Kidney tubule cell (primary cell): ENCODE data around the gene CD33.
"Not testable (repeated sequence)": the region's sequence is repeated elsewhere in the genome, so short reads cannot be mapped to it uniquely, and the experiment has no call there.

Experiments
- DNase-seq: peaks from one replicate; pipeline ENCODE4 v3.0.0-alpha.2; 2018; ENCODE audit warnings: low spot score

Gene CD33

DNA sequence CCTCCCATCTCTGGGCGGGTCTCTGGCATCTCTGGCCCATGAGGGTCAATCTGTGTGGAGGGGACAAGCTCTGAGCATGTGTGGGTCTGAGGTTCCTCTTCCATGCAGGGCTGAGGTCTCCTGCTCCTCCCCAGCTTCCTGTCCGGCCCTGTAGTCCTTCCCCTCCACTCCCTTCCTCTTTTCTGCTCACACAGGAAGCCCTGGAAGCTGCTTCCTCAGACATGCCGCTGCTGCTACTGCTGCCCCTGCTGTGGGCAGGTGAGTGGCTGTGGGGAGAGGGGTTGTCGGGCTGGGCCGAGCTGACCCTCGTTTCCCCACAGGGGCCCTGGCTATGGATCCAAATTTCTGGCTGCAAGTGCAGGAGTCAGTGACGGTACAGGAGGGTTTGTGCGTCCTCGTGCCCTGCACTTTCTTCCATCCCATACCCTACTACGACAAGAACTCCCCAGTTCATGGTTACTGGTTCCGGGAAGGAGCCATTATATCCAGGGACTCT, at the start of gene CD33:
TSS of gene CD33 (plus strand) at position 183 of the 496 bp plus-strand sequence. CDS start at position 222, 39 bp downstream.
- not testable (repeated sequence) for DNase-seq

DNA sequence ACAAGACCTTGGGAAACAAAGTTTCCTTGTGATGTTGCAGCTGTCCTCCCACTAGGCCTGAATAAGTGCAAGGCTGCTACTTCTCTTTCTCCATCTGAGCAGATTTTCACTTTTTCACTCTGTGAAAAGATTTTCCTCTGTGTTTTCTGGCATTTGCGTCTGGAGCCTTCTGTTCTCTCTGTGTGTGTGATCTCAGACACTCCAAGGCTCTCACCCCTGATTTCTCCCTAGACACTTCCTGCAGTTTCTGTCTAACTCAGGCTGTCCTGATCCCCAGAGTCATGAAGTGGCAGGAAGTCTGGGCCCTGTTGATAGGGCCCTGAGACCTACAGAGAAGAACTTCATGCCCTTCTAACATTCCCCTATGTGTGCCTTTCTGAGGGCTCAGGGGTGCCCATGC, 45.6 kb upstream of the CD33 start:
- DNase-seq = no peak

DNA sequence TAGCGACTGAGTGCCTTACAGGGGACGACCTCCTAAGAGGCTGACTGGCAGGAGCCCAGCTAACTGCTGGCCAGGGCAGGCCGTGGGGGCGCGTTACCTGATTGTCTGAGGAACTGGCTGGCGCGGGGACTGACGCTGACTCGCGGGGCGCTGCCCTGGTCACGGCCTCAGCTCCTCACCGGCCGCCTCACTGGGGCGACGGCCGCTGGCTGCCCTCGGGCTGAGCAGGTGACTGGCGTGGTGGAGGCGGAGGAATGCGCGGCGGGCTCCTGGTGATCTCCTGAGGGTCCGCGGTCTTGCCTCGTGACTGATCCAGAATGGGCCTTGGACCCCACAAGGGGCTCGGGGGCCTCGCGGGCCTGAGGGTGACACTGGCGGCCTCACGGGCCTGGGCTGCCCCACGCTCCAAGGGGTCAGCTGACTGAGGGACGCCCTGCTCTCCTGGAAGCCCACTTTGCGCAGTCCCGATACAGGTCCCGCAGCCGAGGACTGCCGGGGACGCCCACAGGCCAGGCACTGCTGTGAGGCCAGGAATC, 43.4 kb upstream of the CD33 start:
- no peak for DNase-seq

DNA sequence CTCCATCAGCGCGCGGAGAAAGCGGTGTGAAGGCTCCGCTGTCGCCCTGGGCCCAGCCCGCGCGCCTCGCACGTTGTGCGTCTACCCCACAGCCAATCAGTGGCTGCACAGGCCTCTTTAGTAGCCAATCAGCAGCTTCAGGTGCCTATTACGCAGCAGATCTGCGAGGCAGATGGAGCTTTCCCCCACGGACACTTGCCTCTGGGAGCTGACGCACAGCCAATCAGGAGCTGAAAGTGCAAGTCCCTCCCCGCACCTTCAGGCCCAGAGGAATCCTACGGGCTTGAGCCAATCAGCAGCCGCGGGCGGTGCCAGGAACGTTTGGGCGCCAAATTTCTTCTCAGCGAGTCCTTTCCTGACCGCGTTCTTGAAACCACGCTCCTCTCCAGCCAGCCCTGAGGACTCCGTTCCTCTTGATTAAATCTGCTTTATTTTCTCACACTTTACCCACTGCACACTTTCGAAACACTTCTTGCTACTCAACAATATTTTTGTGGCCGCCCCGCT, 42.9 kb upstream of the CD33 start:
- no peak for DNase-seq

DNA sequence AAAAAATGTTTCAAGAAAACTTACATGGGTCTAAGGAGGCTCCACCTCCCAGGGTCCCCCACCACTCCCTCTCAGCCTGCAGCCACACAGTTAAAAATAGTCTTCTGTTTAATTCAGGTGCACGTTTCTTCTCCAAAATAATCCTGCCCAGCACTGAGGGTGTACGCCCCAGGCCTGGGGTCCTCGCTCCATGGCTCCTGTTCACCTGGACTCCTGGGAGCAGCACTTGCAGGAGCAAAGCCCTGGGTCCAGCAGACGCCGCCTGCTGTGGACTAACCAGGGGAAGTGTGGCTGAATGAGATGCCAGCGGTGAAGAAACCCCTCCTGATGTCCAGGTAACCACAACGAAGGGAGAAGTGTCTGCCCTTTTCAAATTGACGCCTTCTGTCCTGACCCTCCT, 41.3 kb upstream of the CD33 start:
- DNase-seq = no peak

DNA sequence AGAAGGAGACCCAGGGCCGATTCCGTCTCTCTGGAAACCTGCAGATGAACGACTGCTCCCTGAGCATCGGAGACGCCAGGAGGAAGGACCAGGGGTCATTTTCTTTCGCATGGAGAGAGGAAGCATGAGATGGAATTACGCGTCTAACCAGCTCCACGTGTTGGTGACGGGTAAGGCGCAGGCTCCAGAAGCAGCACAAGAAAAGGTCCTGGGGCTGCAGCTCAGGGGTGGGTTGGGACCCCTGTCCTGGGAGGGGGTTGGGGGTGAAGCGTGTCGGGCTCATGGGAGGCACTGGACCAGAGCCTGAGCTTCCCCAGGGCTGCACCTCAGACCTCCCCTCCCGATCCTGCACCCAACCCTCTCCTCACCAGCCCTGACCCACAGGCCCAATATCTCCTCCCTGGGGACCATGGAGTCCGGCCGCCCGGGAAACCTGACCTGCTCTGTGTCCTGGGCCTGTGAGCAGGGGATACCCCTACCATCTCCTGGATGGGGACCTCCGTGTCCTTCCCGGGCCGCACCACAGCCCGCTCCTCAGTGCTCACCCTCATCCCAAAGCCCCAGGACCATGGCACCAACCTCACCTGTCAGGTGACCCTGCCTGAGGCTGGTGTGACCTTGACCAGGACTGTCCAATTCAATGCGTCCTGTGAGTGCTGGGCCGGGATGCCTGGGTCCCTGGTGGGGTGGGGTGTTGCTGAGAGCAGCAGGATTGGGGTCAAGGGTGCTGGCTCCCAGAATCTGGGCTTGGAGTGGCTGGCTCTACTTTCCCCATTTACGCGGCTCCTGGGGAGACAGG, 39.6 kb upstream of the CD33 start:
- DNase-seq = no peak

DNA sequence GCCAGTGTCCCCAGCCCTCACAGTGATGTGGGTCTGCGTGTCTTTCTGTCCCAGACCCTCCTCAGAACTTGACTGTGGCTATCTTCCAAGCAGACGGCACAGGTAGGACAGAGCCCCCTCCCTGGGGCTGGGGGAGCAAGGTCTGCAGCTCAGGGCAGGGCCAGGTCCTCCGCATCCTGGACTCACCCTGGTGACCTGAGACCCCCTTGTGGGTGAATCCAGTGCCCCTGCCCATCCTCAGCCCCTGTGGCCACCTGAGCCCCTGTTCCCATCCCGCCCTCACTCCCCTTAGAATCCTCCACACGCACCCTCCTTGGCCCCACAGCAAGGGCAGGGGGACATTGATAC, 39.0 kb upstream of the CD33 start:
- no peak for DNase-seq

DNA sequence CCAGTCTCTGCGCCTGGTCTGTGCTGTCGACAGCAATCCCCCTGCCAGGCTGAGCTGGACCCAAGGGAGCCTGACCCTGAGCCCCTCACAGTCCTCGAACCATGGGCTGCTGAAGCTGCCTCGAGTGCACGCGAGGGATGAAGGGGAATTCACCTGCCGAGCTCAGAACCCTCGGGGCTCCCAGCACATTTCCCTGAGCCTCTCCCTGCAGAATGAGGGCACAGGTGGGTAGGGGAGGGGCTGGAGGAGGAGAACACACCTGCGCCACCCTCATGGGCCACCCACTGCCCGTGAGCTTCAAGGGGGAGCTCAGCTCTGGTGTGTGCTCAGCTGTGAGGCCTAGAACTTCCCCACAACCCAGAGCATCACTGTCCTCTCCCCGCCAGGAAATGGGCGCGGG, 38.6 kb upstream of the CD33 start:
- DNase-seq = no peak

DNA sequence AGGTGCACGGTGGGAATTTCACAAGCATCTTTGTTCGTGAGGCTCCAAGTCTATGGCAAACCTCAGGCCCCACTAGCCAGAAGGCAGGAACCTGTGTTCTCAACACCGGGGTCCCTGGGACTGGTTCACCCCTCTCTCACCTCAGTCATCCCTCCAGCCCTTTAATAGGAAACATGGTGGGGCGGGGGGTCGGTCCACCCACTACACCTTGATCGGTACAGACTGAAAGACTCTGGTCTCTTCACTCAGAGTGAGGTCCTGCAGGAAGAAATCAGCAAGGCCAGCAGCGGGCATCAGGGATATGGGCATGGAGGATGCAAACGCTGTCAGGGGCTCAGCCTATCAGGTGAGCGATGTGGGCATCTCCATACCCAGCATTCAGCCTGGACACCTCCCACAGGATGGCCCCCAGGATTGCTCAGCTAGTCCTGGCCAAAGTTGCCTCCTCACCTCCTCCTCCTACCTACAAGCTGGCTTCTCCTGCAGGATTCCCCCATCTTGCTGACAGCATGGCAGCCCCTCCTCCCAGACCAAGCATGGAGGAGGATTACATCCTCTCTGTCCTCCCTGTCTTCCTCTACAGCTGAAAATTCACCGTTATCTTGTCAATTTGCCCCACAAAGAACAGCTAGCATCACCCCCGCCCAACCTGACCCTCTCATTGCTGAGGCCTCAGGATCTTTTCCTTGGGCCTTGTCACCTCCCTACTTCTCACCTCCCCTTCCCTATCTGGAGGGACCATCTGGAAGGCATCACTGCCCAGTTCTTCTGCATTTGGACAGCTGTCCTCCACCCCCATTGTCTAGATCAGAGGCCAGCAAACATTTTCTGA, 37.3 kb upstream of the CD33 start:
- DNase-seq = no peak

DNA sequence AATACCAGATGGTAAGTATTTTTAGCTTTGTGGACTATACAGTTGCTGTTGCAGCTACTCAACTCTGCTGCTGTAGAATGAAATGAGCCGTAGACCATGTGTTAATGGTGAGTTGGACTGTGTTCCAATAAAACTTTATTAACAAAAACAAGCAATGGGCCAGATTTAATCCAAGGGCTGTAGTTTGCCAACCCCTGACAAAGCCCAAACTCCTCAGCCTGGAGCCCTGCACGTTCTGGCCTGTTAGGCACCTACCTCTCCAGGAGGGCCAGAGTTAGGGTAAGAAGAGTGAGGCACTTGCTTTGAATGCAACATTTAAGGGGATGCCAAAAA, 36.7 kb upstream of the CD33 start:
- no peak for DNase-seq

DNA sequence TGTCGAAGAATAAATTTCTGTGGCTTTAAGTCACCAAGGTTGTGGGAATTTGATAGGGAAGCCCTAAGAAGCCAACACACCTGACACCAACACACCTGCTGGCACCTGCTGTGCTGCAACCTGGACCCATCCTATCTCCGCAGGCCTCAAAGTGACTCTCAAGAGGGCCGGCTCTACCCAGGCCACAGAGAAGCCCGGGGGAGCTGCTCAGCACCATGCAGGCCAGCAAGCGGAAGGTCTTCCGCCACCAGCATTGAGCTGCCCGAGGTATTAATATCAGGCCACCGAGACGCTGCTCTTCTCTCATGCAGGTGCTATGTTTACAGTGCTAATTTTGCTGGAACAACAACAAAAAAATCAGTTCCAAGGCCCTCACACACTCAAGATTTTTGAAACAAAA, 32.2 kb upstream of the CD33 start:
- DNase-seq = no peak

DNA sequence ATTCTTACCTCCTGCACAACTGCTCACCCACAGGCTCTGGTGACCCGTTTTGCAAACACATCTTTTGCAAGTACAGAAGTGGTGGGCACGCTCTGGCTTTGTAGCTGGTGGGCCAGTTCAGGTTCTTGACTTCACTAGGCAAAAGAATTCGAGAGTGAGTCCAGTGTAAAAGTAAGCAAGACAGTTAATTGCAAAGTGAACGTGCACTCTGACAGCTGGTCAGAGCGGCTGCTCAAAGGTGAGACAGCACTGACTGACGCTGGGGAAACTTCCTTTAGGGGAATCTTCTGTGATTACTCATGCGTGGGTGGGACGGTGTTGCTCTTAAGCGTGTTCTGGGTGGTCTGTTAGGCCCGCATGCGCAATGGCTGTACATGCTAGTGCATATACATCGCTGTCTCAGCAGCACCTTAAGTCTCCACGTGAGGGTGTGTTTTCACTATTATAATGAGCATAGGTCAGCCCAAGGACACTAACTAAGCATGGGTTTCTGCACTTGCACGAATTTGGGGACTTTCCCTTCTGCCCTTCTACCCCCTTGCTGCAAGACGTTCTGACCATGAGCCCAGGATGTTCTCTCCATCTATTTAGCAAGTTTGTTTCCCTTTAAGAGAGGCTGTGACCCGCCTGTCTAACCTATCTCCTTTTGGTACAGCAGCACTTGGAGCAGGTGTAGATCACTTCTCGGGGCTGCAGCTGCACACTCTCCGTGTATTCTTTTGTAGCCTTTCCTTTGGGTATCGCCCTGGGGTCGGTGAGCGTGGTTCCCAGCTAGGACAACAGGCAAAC, 30.2 kb upstream of the CD33 start:
- DNase-seq = peak; percentile 25

DNA sequence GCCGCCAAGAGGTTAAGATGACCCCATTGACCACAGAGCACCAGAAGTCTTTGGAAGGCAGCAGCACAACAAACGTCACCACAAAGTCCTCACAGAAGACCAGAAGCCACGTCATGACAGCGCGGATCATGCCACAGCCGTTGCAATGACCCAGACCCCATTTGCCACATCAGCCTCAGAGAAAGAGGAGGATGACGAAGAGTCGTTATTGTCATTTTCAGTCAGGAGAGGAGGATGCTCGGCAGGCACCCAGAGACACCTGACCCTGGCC, 29.6 kb upstream of the CD33 start:
- no peak for DNase-seq

DNA sequence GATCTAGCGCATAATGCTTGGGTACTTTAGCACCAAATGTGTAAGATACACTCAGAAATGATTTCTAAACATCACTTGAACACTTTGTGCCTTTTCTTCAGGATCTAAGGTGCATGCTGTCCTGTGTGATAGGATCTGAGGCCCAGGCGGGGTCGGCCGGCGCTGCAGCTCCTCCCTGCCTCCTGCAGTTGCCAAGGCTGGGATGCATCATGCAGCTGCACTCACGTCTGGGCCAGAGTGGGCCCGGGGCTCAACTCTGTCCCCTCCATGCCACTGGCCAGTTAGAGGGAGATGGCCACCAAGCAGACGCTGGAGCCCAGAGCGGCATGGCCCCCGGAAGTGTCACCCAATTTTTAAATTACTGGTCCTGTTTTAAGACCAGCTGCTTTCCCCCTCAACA, 29.3 kb upstream of the CD33 start:
- DNase-seq = no peak

DNA sequence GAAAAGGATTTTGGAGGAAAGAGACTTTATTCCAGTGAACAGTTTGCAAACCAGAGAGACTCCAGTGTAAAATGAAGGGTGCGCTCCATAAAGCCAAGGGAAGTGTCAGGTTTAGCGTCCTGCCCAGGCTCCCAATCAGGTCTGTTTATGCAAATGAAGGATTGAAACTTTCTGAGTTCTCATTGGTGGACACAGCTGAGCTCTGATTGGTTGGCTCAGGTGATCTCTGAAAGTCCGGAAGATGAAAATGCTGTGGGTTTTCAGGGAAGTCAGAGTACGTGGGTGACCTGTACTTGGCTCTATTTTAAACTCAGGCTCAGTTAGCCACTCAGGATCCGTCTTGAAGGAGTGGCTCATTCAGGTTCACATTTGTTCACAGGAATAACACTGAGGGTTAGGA, 28.7 kb upstream of the CD33 start:
- no peak for DNase-seq

DNA sequence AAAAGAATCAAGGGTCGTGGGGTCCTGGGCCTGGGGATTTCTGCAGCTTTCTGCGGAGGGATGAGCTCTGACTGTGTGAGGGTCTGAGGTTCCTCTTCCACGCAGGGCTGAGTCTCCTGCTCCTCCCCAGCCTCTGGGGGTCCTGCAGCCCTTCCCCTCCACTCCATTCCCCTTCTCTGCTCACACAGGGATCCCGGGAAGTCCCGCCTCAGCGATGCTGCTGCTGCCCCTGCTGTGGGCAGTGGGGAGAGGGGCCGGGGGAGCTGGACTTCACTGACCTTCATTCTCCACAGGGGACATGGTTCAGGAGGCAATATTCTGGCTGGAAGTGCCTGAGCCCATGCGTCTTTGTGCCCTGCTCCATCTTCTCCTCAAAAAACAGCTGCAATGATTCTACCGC, 26.2 kb upstream of the CD33 start:
- DNase-seq = no peak

DNA sequence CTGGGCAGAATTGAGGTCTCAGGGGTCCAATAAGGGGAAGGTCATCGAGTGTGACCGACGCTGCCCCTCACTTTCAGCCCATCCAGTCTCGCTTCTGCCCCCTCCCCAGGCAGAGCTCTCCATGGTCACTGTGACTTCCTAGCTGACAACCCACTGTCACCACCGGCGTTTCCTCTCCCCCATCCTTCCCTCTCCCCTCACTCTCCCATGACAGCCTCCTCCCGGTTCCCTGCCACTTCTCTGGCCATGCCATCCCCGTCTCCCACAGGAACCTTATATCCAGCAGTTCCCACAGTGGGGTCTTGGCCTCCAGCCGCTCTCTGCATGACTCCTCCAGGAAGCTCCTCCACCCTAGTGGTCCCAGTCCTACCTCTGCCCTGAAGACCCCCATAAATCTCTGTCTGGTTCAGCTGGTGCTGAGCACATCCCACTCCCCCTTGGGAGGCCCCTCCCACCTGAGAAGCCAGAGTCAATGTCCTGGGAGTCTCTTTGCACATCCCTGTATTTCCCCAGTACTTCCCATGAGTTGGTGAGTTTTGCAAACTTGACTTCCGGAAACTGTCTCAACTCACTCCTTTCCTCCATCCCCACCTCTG, 24.7 kb upstream of the CD33 start:
- DNase-seq = no peak

DNA sequence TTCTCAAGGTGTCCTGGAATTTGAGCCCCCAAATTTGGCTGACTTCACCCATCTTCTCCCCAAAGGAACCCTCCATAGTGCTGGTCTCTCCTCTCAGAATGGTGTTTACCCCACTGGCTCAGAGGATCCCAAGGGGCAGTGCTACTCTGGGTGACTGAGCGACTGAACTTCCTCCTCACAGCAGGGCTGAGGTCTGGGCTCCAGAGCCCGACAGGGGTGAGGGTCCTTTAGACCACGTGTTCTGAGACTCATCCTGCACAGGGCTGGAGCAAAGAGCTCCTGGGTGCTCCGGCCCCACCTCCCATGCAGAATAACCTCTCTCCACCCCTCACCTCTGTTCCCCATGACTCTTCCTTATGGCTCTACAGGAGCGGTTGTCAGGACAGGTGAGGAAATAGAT, 23.2 kb upstream of the CD33 start:
- DNase-seq = no peak

DNA sequence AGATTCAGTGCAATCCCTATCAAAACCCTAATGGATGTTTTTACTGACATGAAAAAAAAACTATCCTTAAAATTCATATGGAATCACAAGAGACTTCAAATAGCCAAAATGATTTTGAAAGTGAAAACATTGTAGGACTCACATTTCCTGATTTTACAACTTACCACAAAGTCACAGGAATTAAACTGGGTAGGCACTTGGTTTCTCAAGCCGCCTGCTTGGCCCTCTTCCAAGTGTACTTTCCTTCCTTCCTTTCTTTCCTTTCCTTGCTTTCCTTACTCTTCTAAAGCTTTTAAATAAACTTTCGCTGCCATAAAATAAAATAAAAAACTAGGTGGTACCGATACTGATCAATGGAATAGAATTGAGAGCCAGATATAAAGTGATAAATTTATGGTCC, 21.0 kb upstream of the CD33 start:
- DNase-seq = no peak

DNA sequence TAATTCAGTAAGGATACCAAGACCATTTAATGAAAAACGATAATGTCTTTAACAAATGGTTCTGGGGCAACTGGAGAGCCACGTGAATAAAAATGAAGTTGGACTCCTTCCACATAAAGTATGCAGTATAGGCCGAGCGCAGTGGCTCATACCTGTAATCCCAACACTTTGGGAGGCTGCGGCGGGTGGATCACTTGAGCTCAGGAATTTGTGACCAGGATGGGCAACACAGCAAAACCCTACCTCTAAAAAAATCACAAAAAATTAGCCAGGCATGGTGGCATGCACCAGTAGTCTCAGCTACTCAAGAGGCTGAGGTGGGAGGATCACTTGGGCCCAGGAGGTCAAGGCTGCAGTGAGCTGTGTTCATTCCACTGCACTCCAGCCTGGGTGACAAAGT, 20.6 kb upstream of the CD33 start:
- DNase-seq = no peak

DNA sequence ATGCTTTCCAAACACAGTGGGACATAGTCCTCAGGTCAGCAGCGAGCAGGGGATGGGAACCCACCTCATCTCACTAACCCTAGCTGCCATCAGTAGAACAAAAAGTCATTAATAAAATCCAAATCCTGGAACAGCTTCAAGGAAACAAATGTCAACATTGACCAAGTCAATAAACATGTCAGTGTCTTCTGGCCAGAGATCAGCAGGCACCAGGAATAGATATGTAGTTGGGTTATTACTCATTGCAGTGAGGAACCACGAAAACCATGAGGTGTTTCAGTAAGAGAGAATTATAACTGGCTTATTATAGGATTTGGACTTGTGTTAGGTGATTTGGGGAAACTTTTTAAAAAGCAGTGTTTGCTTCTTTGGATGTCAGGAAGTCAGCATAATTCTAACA, 17.1 kb upstream of the CD33 start:
- DNase-seq = peak; percentile 10

DNA sequence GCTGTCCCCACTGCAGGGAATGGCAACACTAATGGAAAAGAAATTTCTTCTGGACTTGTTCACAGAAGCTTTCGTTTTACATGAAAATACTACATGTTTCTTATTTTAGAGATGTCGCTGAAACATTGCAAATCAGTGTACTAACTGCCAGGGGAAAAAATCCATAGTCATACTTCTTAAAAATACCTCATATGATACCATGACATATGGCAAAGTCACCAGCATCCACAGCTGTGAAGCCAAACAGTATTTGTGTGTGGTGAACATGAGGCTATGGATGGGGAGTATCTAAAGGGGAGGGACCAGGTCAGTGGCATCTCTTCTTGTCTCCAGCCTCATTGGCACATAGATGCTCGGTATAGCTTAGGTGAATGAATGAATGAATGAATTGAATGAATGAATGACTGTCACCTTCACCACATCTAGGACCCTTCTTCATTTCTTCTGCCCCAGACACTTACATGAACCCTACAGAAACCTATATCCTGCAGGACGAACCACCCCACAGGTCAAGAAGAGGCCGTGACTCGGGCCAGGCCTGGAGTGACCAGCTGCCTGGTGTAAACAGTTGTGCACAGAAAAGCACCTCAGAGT, 14.6 kb upstream of the CD33 start:
- no peak for DNase-seq
